ENCODE measurements around the gene RHOF. TPM values are rescaled to one million over a fixed set of nuclear protein-coding genes. Genes with fewer than 3 reads are reported as not detected.

The RHOF gene
- total and polyA plus RNA-seq, 2 of the 13 experiments (the other 11 are each of a cell fraction or from before 2014, with no cell fraction given) = 14.6 to 32.2 TPM

DNA sequence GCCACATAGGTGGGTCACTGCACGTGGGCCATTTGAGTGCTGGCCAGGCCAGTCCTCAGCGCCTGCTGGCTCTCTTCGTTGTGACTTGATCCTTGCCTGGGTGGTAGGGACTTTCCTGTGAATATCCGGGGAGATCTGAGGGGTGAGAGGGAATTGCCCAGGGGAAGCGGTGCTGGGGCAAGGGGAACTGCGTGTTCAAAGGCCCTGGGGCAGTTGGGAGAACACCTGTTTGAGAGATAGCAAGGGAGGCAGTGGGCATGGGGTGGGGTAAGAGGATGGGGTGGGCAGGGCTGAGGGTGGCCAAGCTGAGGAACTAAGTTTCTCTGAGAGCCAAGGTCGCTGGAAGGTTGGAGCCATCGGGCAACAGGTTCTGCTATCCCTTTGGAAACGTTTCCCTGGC, 35.3 kb upstream of the RHOF start:
- FAIRE-seq (no peak), DNase-seq (ENCODE audit: low spot score) (no peak), ATAC-seq (no peak)
- no peaks in the 10 kb centered on the region for H4K20me1 ChIP-seq (ENCODE audit: insufficient read depth, low read length)
- H3K27ac ChIP-seq (ENCODE audit: extremely low read length, insufficient read depth, low read length) = no peak overlapping the region
- no peaks in the 10 kb centered on the region for H3K79me2 ChIP-seq (ENCODE audit: insufficient read depth, low read length)
- CTCF ChIA-PET (ENCODE audit: low intra/inter-chr PET ratio, low total read pairs) = no interaction called here
- no peak overlapping the region for H3K4me3 ChIP-seq (replicated peaks in 1 of 3; ENCODE audit: insufficient read depth in 1 of 3, low read depth in 2 of 3, low read length in 3 of 3)
- no peak overlapping the region for H3K9ac ChIP-seq (ENCODE audit: insufficient read depth, low read depth, low read length)
- peaks cover 21 to 43% of the 10 kb centered on the region in 2 experiments for H3K36me3 ChIP-seq (replicated peaks in 1 of 2; ENCODE audit: control insufficient read depth in 1 of 2, insufficient read depth in 2 of 2, low read length in 2 of 2)
- BruUV-seq (replicated peaks) = no TSS peak
- no peaks in the 10 kb centered on the region for H3K9me3 ChIP-seq (ENCODE audit: low read length)
- no peak overlapping the region for H3K4me2 ChIP-seq (ENCODE audit: low read depth, low read length)
- H3K27me3 ChIP-seq (ENCODE audit: control insufficient read depth in 1 of 2, insufficient read depth in 2 of 2, low read length in 2 of 2) = no peaks in the 10 kb centered on the region
- POLR2A ChIA-PET = no interaction called here
- no peak overlapping the region for H2AFZ ChIP-seq (ENCODE audit: low read length)
- H3K4me1 ChIP-seq (ENCODE audit: insufficient read depth, low read length) = no peaks in the 10 kb centered on the region
- intact Hi-C loops (cut with micrococcal nuclease; ENCODE audit: unreplicated experiment) = no loop called here
- TF ChIP-seq BRD4 (CRISPR knock-in tag; IDR thresholded peaks at IDR 0.05) (no peak), EEA1 (CRISPR knock-in tag; IDR thresholded peaks at IDR 0.05; ENCODE audit: borderline replicate concordance) (no peak), FOXM1 (CRISPR knock-in tag; IDR thresholded peaks at IDR 0.05) (no peak), SP5 (CRISPR knock-in tag; IDR thresholded peaks at IDR 0.05; ENCODE audit: borderline replicate concordance, low read depth) (no peak), RNF2 (conservative IDR thresholded peaks at IDR 0.05; ENCODE audit: low read depth) (no peak), PCBP2 (optimal IDR thresholded peaks at IDR 0.05; ENCODE audit: low read depth, low read length, poor library complexity, severe bottlenecking) (no peak), DR1 (CRISPR knock-in tag; IDR thresholded peaks at IDR 0.05) (no peak), ISX (CRISPR knock-in tag; conservative IDR thresholded peaks at IDR 0.05) (no peak), PCBP1 (IDR thresholded peaks at IDR 0.05; ENCODE audit: borderline replicate concordance, low read depth, low read length) (no peak), CEBPB (IDR thresholded peaks at IDR 0.05; ENCODE audit: borderline replicate concordance, low read depth, low read length) (no peak), KLF15 (CRISPR knock-in tag; IDR thresholded peaks at IDR 0.05; ENCODE audit: borderline replicate concordance) (no peak), RXRA (CRISPR knock-in tag; IDR thresholded peaks at IDR 0.05) (no peak), GTF2F1 (IDR thresholded peaks at IDR 0.05; ENCODE audit: low read length) (no peak), FIP1L1 (IDR thresholded peaks at IDR 0.05; ENCODE audit: borderline replicate concordance, insufficient read depth, low read depth, low read length) (no peak), SALL1 (CRISPR knock-in tag; IDR thresholded peaks at IDR 0.05) (no peak), HDAC6 (IDR thresholded peaks at IDR 0.05; ENCODE audit: low read depth, low read length) (no peak), ZNF788 (CRISPR knock-in tag; IDR thresholded peaks at IDR 0.05; ENCODE audit: borderline replicate concordance) (no peak)
- TF ChIP-seq, protein P1, sequence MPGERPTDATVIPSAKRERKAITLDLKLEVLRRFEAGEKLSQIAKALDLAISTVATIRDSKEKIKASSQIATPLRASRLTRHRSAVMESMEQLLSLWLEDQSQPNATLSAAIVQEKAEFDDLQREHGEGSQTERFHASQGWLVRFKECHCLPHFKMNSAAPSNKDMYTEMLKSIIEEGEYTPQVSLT (CRISPR knock-in tag; IDR thresholded peaks at IDR 0.05; ENCODE audit: borderline replicate concordance, low read depth) = no peak
- TF ChIP-seq, protein P2, sequence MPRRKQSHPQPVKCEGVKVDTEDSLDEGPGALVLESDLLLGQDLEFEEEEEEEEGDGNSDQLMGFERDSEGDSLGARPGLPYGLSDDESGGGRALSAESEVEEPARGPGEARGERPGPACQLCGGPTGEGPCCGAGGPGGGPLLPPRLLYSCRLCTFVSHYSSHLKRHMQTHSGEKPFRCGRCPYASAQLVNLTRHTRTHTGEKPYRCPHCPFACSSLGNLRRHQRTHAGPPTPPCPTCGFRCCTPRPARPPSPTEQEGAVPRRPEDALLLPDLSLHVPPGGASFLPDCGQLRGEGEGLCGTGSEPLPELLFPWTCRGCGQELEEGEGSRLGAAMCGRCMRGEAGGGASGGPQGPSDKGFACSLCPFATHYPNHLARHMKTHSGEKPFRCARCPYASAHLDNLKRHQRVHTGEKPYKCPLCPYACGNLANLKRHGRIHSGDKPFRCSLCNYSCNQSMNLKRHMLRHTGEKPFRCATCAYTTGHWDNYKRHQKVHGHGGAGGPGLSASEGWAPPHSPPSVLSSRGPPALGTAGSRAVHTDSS (CRISPR knock-in tag; conservative IDR thresholded peaks at IDR 0.05) = no peak
- TF ChIP-seq, protein P3, sequence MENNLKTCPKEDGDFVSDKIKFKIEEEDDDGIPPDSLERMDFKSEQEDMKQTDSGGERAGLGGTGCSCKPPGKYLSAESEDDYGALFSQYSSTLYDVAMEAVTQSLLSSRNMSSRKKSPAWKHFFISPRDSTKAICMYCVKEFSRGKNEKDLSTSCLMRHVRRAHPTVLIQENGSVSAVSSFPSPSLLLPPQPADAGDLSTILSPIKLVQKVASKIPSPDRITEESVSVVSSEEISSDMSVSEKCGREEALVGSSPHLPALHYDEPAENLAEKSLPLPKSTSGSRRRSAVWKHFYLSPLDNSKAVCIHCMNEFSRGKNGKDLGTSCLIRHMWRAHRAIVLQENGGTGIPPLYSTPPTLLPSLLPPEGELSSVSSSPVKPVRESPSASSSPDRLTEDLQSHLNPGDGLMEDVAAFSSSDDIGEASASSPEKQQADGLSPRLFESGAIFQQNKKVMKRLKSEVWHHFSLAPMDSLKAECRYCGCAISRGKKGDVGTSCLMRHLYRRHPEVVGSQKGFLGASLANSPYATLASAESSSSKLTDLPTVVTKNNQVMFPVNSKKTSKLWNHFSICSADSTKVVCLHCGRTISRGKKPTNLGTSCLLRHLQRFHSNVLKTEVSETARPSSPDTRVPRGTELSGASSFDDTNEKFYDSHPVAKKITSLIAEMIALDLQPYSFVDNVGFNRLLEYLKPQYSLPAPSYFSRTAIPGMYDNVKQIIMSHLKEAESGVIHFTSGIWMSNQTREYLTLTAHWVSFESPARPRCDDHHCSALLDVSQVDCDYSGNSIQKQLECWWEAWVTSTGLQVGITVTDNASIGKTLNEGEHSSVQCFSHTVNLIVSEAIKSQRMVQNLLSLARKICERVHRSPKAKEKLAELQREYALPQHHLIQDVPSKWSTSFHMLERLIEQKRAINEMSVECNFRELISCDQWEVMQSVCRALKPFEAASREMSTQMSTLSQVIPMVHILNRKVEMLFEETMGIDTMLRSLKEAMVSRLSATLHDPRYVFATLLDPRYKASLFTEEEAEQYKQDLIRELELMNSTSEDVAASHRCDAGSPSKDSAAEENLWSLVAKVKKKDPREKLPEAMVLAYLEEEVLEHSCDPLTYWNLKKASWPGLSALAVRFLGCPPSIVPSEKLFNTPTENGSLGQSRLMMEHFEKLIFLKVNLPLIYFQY (CRISPR knock-in tag; IDR thresholded peaks at IDR 0.05; ENCODE audit: borderline replicate concordance) = no peak
- in situ Hi-C loops (cut with HindIII; ENCODE audit: extremely low pct_ligation_motif_present, low pct_unique_long_range_greater_than_20kb) = no loop called here
- 94% methylated on average over 8 of the region's 9 CpGs for WGBS (ENCODE audit: low lambda C conversion rate)

Measured in HepG2 (cell line).